ENCODE data around the gene SEC24B.
"Not testable (repeated sequence)": the region's sequence is repeated elsewhere in the genome, so short reads cannot be mapped to it uniquely, and the experiment has no call there.

SEC24B gene

GRCh38 chr4:109434007-109434971, 674 bp downstream of the SEC24B start:
- no peak for DNase-seq

- no peak for DNase-seq
These were observed 2.0 kb downstream of the SEC24B start for GRCh38 chr4:109435635-109436034.

DNA sequence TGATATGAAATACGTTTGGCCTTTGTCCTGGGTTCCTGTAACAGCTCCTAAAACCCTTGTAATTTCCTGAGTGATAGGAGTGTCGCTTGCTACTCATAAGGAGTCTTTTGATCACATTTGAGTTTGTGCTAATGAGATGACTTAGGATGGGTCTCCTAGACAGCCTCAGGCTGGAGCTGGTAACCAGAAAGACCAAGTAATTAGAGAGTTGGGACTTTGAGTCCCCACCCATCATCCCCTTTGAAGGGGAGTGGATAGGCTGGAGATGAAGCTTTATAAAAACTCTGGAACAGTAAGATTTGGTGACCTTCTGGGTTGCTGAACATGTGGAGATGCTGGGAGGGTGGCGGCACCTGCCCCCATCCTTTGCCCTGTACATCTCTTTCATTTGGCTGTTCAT, 2.9 kb downstream of the SEC24B start:
- DNase-seq = no peak

DNA sequence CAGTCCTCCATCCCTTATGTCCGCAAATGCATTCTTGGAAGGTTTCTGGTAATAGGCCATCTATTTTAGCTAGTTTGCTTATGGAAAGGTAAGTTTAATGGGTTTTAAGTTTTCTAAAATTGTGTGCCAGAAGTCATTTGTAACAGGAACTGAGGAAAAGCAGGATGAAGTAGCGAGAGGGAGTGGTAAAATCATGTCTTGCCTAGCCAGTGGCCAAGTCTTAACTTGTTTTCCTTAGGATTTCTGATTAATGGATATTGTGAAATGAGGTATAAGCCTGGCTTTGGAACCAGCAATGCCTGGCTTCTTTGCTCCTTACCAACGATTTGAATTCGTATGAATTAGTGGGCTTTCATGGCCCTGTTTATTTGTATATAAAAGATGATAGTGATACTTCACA, 7.3 kb downstream of the SEC24B start:
- no peak for DNase-seq

- no peak for DNase-seq
These were observed 8.3 kb downstream of the SEC24B start for GRCh38 chr4:109441862-109442458.

DNA sequence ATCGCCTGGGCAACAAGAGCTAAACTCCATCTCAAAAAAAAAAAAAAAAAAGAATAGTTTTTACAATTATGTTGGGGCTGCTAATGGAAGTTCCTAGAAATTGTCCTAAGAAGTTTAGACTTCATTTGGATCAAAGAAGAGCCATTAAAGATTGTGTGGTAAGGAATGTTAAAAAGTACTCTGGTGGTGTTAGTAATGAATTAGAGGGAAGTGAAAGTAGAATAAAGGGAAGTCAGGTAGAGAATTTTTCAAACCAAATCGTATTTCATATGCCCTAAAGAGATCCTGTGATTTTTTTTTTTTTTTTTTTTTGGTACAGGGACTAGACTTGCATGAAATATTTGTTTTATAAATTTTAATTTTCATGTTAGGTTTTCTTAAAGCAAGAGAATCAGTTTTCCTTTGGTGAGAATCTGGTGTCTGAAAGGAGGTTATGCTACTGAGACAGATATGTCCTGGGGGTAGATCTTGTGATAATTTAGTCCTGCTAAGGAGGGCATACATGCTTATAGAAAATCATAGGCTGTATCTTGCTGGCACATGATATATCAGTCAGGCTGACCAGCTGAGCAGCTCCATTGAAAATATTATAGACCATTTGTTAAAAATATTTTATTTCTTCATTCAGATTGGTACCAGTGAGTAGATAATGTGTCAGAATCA, 10.7 kb downstream of the SEC24B start:
- DNase-seq = no peak

DNA sequence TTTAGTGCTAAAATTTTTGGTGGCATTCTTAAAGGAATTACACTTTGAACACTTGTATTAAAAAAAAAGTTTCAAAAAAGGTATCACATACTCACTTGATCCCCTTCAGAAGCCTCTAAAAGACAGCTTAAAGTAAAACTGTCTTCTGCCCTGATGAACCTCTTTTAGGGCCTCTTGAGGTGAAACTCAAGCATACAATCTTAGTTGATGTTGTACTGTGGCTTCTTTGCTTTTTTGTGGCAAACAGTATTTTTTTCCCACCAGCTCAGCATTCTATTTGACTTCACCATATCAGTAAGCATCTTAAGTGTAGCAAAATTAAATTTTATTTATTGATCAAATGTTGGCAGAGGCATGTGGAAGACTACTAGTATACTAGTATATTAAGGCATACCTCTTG, 13.7 kb downstream of the SEC24B start:
- DNase-seq = no peak

GRCh38 chr4:109451544-109452273, 18.1 kb downstream of the SEC24B start:
- DNase-seq = no peak

DNA sequence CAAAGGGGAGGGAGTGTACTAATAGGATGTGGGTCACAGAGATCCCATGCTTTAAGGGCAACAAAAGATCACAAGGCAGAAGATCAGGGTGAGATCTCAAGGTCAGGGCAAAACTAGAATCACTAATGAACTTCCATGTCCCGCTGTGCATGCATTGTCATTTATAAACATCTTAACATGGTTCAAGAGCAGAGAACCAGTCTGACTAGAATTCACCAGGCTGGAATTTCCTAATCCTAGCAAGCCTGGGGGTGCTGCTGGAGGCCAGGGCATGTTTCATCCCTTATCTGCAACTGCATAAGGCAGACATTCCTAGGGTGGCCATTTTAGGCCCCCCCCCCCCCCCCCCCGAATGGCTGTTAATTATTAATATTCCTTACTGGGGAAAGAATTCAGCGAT, 19.5 kb downstream of the SEC24B start:
- not testable (repeated sequence) for DNase-seq

DNA sequence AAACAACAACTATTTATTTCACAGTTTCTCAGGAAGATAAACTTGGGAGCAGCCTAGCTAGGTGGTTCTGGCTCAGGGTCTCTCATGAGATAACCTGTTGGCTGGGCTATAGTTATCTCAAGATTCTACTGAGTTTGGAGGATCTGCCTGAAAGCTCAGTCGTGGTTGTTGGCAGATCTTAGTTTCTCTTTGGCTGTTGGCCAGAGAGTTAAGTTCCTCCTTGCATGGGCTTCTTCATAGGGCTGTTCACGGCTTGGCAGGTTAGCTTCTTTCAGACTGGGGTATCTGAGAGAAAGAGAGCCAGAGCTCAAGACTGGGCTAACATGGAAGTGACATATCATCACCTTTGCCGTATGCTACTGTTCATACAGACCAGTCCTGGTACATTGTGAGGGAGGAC, 28.7 kb downstream of the SEC24B start:
- DNase-seq = no peak

DNA sequence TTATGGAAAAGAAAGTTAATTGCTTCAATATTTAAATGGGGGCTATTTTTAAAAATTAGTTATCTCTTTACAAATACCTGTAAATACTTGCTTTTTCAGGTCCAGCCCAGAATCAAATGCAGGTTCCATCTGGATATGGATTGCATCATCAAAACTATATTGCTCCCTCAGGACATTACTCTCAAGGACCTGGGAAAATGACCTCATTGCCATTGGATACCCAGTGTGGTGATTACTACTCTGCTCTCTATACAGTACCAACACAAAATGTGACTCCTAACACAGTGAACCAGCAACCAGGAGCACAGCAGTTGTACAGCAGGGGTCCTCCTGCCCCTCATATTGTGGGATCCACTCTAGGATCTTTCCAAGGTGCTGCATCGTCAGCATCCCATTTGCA, 29.2 kb downstream of the SEC24B start:
- DNase-seq = no peak

DNA sequence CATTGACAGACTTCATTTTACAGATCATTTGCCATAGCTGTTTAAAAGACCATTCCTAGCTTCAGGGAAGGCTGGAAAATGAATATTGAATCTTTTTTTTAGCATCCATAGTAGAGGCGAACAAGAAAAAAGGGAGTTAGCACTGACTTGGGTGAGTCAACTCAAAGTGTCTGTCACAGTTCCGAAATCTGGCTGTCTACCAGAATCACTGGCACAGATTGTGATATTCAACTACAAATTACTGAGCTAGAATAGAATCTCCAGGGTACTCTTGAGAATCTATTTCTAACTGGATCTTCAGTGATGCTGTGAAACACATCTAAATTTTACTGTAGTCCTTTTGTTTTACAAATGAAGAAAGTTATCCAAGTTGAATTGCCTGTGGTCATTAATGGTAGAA, 31.5 kb downstream of the SEC24B start:
- DNase-seq = peak; percentile 39

DNA sequence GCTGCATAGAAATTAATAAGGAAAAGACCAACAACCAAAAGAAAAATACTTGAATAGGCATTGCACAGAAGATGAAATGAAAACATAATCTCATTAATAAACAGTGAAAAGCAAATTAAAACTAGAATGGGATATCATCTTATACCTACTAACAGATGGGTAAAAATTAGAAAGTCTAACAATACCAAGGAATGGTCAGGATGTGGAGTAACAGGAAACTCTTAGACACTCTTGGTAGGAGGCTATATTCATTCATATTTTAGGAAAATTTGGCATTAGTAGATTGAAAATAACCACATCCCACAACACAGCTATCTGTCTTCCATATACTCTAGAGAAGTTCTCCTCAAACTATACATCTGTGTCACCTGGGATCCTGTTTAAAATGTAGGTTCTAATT, 36.3 kb downstream of the SEC24B start:
- DNase-seq = no peak

DNA sequence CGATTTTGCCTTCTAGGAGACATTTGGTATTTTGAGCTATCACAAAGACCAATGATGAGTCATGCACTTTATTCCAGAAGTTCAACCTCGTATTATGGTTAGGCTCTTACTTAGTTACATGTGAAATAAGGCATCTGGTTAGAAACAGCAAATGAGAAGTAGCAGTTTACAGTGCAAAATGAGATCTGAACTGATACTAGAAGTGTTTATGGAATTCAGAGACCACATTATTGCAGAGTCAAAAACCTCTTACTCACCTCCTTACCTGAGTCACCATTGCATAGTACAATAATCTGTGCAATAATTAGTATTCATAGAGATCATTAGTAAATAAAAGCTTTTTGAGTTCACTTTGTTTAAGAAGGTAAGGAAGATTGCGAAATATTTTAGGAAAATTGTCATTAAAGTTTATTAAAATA, 38.7 kb downstream of the SEC24B start:
- DNase-seq = no peak

DNA sequence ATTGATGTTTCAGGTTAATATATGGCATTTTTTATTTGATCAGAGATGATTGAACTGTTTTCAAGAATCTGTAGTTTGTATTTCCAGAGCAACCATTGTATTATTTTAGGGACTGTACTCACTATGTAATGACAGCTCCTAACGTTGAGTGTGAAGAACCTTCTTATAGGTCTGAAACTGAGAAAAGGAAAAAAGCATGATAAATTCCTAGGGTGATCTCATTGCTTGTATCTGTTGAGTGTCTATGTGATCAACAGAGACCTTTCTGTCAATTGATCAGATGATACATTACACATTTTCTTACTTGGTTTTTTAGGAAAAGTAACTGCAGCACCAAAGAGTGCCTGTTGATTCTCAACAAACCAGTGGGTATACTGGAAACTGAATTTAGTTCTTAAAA, 40.2 kb downstream of the SEC24B start:
- DNase-seq = no peak

GRCh38 chr4:109486007-109486406, 52.4 kb downstream of the SEC24B start:
- DNase-seq = no peak

DNA sequence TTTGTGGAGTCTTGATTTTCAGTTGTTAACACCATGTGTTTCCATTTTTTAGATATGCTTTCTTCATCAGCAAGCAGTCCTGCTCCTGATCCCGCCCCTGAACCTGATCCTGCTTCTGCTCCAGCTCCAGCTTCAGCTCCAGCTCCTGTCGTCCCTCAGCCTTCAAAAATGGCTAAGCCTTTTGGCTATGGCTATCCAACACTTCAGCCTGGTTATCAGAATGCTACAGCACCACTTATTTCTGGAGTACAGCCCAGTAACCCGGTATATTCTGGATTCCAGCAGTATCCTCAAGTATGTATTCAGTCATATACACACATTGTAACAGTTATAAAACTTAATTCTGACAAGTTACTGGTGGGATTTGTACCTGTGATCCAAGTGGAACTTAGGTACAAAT, 60.9 kb downstream of the SEC24B start:
- DNase-seq = no peak

GRCh38 chr4:109495514-109495913, 61.9 kb downstream of the SEC24B start:
- no peak for DNase-seq

GRCh38 chr4:109496875-109497274, 63.3 kb downstream of the SEC24B start:
- no peak for DNase-seq

DNA sequence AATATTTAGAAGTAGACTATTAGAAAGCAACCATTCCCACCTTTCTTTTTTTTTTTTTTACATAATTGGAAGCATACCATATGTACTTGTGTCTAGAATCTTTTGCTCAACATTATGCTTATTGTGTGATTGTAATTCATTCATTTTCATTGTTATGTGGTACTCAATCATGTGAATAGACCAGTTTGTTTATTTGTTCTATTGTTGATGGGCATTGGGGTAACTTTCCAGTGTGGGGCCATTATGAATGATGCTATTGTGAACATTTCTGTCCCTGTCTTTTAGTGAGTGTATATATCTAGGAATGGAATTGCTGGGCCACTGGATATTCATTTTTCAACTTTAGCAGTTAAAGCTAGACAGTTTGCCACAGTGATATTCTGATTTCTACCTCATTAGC, 63.9 kb downstream of the SEC24B start:
- DNase-seq = no peak

DNA sequence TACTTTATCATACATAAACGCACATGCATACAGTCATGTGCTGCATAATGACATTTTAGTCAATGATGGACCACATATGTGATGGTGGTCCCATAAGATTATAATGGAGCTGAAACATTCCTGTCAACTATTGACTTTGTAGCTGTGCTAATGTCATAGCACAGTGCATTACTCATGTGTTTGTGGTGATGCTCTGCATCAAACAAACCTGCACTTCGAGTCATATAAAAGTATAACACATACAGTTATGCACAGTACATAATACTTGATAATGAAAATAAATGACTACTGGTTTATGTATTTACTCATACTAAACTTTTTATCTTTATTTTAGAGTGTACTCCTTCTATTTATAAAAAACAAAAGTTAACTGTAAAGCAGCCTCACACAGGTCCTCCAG, 65.9 kb downstream of the SEC24B start:
- no peak for DNase-seq

DNA sequence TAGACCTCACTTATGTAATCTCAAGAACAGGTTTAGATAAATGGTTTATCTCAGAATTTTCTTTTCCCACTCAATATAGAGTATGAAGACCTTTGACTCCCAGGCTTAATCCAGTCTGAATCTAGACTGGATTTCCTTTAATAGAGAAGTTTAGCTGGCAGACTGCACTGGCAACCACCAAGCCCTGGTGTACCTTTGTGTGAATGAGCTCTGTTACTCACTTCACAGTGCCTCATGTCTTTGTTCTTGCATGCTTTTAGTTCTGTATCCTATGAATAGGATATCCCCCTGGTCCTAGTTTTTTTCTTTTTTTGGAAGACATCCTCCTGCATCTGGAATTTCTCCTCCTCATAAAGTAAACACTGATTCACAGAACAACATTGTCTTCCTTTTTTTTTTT, 73.3 kb downstream of the SEC24B start:
- DNase-seq = no peak

- no peak for DNase-seq
These were observed 77.1 kb downstream of the SEC24B start for GRCh38 chr4:109510687-109511086.
